GM18909 (cell line): ENCODE data around the gene SCG3.

Source experiments
- ATAC-seq: cut with Tn5 transposase; IDR thresholded peaks from one replicate; pipeline ENCODE4 v1.9.1; 2021; ENCODE audit warnings: mild to moderate bottlenecking; ENCODE audit not compliant: unreplicated experiment, poor library complexity

The SCG3 gene

DNA sequence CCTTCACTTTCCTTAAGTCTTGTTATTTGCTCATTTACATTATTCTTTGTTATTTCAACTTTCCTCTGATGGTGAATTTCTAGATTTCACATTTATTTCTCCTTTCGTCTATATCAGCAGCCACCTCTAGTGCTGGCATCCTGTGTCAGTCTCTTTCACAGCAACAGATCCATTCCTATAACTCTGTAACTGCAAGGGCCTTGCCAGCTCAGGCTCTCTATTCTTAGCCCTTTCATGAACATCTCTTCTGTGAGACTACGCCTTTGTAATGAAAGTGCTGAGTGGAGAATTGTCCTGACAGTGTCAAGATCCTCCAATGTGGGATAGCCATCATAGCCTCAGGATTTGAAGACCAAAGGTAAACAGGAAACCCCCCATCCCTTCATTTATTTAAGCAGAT is 3.9 kb upstream of the SCG3 start:
- ATAC-seq: no peak

DNA sequence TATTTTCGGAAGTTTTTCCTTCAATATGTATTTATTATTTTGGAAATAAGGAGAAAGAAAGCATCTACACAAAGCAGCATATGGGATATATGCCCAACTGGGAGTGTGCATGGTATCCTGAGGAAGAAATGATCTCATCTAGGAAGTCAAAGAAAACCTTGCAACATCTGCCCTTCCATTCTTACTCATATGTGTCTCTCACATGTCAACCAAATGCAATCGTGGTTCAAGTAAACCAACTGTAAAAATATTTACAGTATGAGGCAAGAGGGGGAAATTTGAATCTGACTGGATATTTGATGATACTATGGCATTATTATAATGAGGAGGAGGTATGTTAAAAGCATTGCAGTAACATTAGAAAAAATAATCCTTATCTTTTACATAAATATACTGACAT is 3.2 kb upstream of the SCG3 start:
- no peak for ATAC-seq

DNA sequence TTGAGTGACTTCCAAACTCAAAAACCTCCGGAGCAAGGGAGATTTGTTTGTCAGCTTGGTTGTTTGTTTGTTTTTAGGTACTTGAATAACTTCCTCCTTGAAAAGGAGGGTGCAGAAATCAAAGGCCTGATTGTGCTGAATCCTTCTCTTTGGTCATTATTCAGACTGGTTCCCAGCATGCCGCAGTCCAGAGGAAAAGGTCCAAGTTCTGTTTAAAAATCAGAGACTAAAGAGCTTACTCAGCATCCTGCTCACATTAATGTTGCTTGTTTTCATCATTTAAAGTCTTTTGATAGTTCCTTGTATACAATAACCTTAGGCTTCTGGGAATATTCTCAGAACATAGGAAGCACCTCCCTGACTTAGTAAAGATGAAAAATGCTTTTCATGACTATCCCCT is 982 bp upstream of the SCG3 start:
- ATAC-seq: no peak

DNA sequence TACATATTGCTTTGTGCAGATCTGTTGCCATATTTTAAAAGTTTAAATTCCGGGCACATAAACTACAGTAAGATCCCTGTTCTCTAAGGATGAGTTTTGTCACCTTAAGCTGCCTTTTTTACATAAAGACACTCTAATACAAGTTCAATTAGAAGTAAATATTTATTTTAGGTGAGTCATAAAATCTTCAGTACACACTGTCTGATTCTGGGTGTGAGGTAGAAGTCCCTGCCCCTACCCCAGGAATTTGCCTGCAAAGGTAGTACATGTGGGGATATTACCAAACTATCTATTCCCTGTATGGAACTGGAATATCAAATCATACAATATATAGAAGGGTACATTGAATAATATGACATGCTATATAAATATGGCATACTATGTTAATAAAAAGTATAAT is 6.3 kb downstream of the SCG3 start:
- ATAC-seq: no peak

DNA sequence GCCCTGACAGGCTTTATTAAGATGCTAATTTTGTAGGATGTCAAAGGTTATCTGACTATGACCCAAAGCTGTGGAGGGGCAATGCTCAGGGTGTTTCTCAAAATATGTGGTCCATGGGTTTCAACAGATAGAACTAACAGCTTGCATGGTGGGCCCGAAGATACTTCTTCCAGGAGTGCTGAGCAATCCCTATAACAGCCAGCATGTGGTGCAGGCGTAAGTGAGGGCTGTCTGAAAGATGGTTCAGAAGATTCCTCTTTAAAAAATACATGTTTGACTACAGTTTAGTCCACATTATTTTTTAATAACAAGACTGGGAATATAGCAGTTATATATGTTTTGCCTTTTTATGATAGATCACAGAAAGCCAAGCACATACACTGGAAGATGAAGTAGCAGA is 7.6 kb downstream of the SCG3 start:
- ATAC-seq: no peak

DNA sequence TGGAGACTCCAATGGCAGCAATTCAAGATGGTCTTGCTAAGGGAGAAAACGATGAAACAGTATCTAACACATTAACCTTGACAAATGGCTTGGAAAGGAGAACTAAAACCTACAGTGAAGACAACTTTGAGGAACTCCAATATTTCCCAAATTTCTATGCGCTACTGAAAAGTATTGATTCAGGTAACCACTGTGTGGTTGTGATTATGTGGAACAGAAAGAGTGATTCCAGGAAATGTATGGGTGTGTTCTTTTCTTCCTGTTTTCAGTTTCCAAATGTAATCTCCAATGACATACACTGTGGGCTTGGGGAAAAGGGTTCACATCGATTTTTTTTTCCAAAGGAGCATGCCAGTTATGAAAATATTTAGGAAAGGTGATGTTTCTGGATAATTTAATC is 10.9 kb downstream of the SCG3 start:
- ATAC-seq: no peak

DNA sequence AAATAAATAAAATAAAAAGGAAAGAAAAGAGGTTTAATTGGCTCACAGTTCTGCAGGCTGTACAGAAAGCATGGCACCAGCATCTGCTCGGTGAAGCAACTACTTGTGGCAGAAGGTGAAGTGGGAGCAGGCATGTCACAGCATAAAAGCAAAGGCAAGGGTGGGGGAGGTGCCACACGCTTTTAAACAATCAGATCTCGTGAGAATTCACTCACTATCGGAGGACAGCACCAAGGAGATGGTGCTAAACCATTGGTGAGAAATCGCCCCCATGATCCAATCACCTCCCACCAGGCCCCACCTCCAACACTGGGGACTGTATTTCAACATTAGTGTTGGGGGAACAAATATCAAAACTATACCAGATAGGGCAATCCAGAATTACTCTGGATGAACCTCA is 15.3 kb downstream of the SCG3 start:
- ATAC-seq: no peak

DNA sequence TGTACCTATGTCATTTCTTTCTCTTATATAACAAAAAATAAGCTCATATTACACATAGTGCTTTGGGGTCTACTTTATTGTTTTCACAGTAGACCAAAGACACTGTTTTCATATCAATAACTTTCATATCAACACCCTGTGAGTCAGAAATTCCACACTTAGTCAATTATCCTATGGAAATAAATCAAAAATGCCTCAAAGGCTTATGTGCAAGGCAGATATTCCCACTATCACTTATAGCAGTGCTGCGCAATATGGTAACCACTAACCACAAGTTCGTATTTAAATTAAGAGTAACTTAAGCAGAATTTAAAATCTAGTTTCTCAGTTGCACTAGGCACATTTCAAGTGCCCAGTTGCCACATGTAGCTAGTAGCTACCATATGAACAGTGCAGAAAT is 15.9 kb downstream of the SCG3 start:
- no peak for ATAC-seq

DNA sequence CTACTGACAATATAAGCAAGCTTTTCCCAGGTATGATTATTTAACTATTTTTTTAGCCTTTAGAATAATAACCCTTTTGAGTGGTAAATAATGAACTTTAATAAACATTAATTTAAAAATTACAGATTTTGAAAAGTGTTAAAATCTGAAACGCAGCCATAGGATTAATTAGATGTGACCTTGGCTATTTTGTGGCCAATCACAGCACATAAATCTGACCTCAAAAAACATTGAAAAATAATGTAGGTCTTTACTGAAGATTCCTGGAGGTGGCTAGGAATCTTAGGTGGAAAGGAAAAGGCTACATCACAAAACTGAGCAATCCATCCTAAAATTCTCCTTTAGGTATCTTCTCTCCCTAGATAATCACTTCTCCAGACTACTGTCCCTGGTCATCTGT is 18.1 kb downstream of the SCG3 start:
- no peak for ATAC-seq

DNA sequence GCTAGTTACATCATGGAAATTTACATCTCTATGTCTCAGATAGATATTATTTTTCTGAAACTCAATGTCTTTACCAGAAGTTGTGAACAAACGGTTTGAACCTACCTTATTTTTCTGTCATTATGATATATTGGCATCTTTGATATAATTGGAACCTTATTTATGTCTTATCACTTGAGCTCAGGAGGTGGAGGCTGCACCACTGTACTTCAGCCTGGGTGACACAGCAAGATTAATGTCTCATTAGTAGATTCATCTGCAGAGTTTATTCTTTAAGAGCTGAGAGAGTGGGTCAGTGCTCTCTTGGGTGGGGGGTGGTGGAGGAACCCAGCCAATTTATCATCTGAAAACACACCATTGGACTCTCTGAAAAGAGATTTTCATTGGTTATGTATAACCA is 21.4 kb downstream of the SCG3 start:
- no peak for ATAC-seq

DNA sequence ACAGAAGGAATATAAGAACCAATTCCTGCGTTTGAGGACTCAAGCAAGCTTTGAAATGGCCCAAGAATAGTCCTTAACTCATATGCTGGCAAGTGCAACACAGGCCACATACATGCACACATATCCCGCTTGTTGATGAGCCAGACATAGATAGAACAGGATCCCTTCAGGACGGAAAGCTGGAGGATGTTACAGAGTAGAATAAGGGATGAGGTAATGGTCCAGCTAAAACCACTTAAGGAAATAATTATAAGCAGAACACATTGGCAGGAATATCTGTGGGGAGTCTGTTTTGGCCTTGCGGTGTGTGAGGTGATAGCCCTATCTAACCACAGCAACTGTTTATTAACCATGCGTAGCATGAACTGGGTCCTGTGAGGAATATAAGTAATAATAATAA is 25.0 kb downstream of the SCG3 start:
- no peak for ATAC-seq

DNA sequence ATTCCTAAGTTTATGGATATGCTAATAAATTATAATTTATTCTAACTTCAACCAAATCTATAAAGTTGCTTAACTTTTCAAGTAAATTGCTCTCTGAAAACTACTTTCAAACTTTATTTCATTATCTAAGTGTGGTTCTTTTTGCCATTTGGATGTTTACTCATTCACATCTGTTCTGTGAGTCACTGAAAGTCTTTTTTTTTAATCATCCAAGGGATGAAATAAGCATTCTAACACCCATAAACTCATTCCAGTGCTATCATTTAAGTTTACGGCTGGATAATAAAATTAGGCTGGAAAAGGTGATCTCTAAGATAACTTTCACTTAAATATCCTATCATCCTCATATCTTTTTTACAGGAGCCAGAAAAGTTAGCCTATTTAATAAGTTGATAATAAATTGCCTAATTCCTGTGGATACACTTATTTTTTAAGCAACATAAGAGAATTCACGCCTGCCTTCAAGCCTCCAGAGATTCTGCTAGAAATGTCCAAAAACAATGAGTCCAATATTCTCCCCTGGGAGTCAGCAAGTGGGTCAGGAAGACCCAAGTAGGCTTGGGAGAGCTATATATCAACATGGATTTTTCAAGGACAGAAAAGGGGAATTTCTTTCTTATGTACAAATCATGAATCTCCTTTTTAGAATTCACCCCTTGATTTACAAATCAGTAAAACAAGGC is 25.8 kb downstream of the SCG3 start:
- no peak for ATAC-seq

DNA sequence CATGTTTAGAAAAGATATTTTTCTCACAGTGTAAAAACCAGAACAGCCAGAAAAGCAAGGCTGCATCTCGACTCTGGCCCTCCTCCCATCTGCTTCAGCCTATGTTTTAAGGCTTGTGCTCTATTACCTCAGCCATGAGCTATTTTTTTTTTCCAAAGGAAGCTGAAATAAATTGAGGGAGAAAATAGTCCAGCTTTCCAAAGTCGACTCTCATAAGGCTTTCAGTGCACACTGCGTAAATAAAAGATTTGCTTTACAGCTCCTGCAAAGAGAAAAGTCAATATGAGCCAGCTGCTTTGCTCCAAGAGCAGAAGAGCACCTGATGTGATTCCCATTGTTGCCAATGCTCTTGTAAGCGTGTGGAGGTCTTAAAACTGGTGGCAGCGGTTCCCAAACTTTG is 26.7 kb downstream of the SCG3 start:
- no peak for ATAC-seq

DNA sequence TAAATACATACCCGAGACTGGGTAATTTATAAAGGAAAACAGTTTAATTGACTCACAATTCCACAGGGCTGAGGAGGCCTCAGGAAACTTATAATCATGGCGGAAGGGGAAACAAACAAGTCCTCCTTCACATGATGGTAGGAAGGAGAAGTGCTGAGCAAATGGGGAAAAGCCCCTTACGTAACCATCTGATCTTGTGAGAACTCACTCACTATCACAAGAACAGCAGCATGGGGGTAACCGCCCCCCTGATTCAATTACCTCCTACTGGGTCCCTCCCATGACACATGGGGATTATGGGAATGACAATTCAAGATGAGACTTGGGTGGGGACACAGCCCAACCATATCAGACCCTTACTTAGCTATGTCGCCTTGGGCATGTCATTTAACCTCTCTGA is 27.7 kb downstream of the SCG3 start:
- no peak for ATAC-seq

DNA sequence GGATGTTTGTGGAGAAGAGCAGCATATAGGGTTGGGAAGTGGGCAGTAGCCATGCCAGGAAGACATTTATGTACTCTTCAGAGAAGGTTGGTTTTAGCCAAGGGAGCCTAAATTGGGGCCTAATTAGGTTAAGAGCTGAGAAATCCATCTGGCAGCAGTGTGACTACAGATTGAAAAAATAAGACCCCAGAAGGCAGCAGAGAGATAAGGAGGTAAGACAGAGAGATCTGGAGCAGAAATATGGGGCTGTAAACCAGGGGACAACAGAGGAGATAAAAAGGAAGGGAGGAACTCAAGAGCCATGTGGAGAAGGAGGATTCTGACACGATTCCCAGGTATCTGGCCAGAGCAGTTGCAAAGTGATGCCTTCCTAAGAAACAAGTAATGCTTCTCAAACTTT is 32.9 kb downstream of the SCG3 start:
- no peak for ATAC-seq

DNA sequence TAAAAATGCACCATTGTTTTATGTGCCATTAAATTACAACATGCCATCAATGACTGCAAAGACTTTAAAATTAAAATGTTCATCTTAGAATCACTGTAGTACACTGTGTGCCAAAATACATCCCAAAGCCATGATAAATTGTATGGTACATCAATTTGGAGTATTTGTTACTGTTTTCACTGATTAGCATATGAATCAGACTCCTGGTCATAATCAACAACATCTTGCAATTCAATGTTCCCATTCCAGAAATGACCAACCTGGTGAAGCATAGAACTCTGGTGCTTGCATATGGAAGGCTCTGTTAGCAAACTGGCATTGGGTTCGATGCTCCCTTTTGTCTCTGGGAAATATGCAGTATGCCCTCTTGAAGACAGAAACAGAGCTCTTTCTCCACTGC is 33.6 kb downstream of the SCG3 start:
- ATAC-seq: no peak

DNA sequence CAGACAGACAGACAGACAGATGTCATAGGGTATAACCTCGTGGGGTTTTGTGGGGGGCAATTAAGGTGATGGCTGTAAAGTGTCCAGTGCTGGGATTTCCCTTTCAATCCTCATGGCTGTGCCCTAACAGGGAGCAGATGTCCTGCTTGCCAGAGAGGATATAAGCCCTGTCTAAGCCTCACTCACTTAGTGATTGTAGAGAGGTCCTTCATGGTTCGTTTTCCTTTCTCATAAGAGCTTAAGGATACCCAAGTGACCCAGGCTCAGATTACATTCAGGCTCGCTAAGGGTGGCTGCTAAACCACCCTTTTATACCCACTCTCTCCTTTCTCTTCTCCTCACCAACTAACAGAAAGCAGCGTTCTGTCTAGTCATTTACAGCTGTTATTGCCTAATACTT is 36.9 kb downstream of the SCG3 start:
- no peak for ATAC-seq

DNA sequence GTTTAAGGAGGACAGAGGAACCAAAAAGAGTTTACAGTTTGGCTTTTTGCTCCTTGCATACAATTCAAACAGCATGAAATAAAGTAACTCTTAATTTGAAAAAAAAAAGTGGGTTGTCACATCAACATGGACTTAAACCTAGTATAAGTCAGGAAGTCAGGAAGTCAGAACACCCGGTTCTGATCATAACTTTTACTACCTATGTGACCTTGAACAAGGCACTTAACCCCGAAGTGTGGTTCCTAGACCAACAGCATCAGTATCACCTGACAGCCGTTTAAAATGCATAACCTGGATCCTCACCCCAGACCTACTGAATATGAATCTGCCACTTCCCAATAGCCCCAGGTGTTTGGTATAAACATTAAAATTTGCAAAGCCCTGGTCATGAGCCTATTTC is 37.4 kb downstream of the SCG3 start:
- ATAC-seq: no peak

DNA sequence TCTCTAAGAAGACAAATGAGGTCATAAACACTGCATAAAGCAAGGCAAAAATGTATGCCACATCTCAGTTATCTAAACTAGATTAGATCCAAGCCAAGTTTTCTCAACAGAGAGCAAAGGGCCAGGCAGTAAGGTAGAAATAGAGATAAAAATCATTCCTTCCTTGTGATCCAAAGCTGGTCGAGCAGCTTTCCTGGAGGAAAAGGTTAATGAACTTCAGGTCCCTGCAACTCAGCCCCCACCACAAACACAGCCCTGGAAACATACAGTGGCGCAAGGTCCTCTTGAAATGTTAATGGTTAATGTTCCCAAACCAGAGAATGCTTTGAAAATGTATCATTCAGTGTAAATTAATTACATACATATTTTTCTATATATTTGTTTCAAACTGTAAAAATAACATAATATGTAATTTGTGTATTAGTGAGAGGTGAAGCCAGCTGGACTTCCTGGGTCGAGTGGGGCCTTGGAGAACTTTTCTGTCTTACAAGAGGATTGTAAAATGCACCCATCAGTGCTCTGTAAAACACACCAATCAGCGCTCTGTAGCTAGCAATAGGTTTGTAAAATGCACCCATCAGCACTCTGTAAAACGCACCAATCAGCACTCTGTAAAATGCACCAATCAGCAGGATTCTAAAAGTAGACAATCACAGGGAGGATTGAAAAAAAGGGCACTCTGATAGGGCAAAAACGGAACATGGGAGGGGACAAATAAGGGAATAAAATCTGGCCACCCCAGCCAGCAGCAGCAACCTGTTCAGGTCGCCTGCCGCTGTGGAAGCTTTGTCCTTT is 39.1 kb downstream of the SCG3 start:
- ATAC-seq: no peak

DNA sequence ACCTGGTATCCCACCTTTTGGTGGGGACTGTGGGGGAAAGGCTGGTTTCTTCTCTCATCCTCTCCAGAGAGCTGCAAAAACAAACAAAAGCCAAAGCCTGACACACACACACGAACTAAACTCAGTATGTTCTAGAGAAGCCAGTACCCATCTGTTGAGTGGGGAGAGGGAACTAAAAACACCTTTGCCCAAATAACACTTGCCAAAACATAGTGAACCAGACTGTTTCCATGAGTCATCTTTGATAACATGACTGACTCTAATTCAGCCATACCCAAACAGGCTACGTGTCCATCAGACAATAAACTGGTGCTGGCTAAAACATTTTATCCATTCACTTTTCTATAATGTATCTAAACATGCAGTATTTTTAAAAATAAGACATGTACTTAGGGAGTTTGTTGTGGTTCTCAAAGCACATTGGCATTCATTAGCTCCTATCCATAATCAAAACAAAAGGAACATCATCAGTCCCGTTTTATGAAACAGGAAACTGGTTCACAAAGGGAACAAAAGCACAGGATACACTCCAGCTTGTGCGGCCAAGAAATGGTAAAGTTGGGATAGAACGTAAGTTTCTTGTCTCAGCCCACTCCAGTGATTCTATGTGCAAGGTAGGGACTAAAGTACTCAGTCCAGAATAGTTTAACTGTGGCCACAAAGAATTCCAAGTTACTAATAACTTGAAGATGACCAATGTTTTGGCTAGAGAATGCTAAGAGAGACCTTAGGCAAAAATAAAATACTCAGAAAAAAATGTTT is 40.1 kb downstream of the SCG3 start:
- ATAC-seq: no peak

DNA sequence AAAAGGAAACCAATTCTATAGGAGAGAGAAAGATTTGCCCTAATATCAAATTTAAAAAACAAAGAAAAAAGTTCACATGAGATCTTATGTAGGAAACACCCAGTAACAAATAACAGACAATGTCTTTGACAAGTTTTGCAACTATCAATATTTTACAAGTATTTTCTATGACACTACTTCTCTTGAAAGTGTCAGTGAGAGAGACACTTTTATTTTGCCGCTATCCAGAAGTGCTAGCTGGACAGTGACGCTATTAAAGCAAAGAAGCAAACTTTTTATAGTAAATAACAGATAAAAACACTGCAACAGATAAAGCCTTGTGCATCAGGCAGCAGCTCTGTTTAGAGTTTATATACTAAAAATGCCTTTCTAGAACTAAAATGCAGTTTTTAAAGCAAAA is 42.9 kb downstream of the SCG3 start:
- ATAC-seq: no peak

DNA sequence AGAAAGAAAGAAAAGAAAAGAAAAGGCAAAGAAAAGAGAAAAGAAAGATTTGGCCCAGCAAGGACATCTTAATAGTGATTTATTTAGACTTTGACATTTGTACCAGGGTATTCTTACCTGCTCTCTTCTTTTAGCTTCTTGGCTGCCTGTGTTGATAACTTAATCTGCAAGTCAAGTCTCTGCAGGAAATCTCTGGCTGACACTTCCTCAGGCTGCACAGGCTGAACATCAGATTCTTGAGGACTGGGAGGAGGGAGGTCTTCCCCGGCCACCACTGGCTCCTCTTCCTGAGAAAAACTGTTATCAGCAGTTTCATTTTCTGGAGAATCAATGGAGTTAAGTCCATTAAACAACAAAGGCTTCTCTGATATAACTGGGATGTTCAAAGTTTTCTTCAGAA is 43.4 kb downstream of the SCG3 start:
- no peak for ATAC-seq
